Stimulated activated CD8-positive, alpha-beta memory T cell treated with anti-CD3 and anti-CD28 coated beads, Interleukin-2, amount 100 ng/mL, for 48 hours (primary cell): ENCODE measurements around the gene DCST2.

Experiments
- DNase-seq, 2 donors: peaks; one replicate each; pipeline ENCODE4 v3.0.0-alpha.2; 2020; ENCODE audit warnings: low read depth in 2 of 2

DCST2 gene

DNA sequence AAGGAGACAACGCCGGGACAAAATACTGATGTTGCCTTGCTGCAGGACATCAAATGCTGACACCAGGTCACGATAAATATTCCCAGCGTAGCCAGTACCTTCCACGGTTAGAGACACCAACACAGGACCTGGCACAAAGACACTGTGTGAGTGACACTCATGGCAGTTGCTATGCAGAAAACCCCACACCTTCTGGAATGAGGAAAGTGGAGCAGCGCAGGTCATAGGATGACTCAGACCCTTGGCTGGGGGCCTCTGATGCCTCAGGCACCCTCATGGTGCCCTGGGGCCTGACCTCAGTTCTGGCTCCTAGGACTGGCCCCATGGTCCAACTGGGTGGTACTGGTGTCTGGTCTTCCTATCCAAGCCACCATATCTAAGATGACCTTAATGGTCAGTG lies 7.0 kb downstream of the DCST2 start:
- DNase-seq, result no peak

DNA sequence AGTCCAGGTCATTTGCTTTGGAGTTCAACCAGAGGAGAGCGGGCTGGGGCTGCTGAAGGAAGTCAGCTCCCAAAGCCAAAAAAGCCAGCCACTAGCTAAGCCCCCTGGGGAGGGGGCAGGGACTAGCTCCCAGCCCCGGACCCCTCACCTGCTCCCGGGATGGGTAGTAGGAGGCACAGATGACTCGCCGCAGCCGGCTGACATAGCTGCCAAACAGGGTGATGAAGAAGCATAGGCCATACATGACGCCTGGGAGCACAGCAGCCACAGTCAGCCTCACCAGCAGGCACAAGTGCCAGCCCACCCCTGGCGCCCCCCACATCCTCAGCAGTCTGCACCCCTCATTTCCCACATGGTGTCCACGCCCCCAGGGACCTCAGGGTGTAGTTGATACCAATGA lies 7.4 kb downstream of the DCST2 start:
- DNase-seq, result no peak

DNA sequence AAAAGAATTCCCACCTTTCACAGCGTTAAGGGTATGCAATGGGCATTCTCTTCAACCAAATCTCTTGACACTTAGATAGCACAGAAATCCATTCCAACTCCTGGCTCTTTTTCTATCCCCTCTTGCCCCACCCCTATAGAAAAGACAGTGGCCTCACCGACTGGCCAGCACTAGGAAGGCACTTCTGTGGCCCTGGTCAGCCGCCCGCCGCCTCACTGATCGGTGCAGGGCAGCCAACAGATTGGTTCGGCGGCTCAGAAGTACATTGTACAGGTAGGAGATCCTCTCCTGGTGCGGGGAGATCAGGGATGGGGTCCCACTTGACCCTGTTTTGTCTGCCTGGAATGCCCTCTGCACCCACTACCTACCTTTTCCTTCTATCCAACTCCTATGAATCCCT lies 9.3 kb downstream of the DCST2 start:
- DNase-seq, result no peak

DNA sequence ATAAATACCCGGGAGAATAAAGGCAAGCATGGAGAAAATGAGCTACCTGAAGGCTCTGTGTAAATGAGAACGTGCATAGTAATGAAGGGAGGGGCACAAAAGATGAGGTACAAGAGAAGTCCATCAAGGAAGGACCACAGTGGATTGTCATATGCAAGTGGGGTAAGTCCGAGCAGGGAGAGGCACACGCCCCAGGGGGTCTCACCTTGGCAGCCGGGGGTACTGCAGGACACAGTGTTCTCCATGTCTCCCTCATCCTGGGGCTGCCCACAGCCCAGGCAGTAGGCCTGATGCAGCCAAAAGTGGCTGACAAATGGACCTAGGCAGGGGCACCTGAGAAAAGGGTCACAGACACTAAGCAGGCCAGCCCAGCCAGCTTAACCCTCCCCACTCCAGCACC lies 10.0 kb downstream of the DCST2 start:
- no peak for DNase-seq

DNA sequence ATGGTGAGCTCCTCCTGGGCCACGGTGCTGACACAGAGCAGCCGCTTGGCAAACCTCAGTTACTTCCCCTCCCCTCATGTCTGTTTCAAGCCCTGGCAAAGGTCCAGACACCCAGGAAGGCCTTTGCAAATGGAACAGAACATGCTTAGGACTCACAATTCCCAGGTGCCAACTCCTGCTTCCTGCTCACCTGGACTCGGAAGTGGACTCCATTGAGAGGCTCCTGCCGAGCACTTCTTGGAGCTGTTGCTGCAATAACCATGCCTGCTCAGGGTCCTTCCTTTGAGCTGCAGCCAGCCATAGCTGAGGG lies 10.7 kb downstream of the DCST2 start:
- DNase-seq, result no peak

DNA sequence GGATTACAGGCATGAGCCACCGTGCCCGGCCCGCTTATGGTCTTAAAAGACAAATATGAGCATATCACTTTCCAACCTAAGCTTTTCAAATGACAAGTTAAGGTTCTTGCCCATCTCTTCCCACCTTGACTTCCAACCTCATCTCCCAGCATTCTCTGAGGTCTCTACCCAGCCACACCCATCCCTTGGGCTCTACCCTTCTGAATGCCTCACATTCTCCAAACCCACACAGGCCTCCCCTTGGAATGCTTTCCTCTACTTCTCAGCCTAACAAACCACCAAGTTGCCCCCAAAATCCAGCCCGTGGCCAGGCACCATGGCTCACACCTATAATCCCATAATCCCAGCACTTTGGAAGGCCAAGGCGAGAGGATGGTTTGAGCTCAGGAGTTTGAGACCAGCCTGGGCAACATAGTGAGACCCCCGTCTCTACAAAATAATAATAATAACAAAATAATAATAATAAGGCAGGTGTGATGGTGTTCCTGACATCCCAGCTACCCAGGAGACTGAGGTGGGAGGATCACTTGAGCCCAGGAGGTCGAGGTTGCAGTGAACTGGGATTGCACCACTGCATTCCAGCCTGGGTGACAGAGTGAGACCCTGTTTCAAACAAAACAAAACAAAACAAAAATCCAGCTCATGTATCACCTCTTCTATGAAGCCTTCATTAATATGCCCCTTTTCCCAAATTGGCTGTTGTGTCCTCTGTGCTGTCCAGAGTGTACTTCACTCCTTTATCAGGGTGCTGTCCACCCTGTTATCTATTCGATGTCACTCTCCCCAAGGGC lies 11.2 kb downstream of the DCST2 start:
- DNase-seq, result no peak

DNA sequence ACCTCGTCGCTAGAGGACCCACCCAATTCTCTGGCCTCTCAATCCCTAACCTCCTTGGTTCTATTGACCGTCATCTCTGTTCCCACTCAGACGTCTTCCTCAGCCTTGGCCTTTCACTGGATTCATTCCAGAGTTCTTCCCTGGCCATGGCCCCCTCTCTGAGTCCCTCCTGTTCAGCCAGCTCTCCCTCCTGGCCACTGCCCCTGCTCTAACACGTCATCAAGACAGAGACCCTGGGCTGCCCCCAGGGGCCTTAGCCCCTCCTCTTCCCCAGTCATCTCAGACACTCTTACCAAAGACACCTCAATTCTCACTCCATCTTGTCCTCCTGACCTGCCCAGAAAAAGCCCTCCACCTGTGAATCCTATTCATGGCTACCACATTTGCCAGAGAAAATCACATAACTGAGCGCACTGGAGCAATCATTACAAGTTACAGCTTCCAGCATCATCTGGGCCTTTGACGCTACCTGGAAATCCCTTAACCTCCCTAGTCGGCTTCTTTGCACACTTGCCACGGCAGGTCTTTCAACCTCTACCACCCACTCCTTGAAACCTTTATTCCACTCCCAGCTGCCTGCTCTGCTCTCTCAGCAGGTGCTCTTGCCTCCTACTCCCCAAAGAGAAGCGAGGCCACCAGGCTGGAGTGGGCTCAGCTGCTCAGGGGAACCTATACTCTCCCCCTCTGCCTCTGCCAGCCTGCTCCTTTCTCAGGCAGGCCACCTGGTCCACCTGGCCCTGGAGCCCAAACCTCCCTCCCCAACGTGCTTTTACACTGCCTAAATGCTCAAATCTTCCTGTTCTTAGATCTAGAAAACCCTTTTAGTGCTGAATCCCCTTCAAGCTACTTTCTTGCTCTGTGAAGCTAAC lies 14.0 kb downstream of the DCST2 start:
- no peak for DNase-seq

DNA sequence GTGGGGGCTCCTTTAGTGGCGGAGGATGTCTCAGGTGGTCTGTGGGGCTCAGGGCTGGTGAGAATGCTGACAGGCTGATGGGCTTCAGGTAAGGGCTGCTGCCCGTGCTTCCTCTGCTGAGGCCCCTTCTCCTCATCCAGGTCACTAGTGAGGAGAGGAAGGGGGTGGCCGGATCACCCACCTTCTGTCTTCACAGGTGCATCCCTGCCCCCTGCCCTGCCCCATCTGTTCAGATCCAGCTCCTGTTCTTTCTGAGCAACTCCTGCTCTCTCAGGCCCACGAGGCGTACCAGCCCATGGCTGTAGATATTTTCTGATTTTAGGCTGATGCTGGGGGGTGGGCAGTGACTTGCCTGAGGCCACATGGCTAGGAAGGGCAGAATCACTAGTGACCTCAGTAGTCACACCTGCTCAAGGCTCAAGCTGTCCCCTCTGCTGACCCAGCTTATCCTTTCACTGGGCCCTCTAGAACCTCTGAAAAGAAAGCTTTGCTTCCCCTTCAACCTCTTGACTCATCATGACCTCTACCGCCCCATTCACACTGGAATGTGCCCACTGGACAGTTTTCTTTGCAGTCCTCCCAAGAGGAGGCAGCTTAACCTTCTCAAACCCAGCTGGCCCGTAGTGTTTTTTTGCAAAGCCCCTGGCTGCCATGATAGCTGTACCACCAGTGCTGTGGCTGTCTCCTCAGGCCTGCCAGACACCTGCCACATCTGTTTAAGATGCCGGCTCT lies 14.8 kb downstream of the DCST2 start:
- no peak for DNase-seq

DNA sequence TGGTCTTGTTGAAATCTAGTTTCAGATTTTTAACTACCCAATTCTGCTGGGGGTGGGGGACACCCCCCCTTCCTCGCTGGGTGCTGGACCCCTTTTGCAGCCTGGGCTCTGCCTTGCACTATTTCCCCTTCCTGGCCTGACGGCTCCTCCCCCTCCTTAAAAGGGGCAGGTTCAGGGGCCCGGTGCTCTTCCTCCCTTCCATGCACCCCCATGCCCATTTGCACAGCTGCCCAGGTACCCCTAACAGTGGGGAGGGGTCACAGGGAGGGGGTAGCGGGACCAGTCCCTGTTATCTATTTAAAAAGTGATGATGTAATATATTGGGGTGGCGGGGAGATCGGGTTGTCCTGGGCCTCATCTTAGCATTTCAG lies 15.7 kb downstream of the DCST2 start:
- DNase-seq, result no peak

DNA sequence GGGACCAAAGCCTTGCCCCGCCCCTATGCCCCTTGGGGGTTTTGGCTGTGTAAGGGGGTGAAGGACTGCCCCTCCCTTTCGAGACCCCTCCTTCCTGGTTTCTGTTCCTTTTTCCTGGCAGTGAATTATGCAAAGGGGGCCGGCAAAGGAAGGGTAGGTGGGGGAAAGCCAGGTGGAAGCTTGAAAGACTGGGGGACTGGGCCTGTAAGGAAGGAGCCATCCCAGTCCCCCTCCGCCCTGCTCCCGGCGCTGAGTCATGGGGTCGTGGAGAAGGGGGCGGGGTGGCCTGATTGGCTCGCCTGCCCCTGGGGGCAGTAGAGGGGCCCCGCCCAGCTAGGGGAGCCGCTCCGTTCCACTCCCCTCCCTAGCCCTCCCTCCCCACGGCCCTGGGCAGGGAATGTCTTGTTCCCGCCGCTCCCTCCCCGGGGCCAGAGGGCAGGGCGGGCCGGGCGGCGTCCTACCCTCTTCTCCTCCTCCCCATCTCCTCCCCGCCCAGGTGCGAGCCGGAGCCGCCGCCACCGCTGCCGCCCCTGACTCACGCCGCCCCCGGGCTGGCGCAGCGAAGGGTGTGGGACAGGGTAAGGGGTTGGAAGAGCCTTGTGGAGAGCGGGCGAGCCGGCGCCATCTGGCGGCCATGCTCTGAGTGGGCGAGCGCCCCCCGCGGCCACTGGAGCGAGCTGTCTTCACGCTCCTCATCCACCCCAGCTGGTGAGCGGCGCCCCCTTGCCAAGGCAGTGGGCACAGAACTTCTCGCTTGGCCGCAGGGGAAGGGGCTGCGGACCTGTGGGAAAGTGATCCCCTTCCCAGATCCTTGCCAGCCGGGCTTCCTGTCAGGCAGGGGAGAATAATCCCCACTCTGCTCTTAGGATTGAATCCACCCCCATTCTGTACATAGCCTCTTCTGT lies 16.3 kb downstream of the DCST2 start:
- DNase-seq, result peak; percentile 83 to 86

DNA sequence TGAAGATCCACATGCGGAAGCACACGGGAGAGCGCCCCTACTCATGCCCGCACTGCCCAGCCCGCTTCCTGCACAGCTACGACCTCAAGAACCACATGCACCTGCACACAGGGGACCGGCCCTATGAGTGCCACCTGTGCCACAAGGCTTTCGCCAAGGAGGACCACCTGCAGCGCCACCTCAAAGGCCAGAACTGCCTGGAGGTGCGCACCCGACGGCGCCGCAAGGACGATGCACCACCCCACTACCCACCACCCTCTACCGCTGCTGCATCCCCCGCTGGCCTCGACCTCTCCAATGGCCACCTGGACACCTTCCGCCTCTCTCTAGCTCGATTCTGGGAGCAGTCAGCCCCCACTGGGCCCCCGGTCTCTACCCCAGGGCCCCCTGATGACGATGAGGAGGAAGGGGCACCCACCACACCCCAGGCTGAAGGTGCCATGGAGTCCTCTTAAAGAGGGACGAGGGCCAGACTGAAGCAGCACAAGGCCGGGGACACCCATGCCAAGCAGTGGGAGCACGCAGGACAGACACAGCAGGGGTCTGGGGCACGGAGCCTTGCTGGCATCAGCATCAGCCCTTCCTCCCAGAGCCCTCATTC lies 17.2 kb downstream of the DCST2 start:
- DNase-seq, result no peak

DNA sequence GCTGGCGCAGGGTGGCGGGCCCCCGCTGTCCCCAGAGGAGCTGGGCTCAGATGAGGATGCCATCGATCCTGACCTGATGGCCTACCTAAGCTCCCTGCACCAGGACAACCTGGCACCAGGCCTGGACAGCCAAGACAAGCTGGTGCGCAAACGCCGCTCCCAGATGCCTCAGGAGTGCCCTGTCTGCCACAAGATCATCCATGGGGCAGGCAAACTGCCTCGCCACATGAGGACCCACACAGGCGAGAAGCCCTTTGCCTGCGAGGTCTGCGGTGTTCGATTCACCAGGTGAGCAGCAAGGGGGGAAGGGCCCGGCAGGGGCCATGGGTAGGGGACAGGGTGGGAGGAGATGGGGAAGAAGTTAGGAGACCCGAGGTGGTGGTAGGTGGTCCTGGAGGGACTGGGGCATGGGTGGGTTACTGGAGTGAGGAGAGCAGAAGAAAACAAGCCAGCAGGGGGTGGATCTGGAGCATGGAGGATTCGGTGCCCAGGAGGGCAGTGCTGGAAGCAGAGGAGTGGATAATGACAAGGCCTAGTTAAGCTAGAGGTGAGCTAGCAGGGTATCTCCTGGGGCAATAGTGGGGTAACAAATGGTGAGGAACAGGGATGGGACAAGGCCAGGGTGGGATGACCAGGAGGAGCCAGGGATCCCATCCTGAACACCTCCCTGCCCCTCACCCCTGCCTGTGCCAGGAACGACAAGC lies 17.9 kb downstream of the DCST2 start:
- no peak for DNase-seq

DNA sequence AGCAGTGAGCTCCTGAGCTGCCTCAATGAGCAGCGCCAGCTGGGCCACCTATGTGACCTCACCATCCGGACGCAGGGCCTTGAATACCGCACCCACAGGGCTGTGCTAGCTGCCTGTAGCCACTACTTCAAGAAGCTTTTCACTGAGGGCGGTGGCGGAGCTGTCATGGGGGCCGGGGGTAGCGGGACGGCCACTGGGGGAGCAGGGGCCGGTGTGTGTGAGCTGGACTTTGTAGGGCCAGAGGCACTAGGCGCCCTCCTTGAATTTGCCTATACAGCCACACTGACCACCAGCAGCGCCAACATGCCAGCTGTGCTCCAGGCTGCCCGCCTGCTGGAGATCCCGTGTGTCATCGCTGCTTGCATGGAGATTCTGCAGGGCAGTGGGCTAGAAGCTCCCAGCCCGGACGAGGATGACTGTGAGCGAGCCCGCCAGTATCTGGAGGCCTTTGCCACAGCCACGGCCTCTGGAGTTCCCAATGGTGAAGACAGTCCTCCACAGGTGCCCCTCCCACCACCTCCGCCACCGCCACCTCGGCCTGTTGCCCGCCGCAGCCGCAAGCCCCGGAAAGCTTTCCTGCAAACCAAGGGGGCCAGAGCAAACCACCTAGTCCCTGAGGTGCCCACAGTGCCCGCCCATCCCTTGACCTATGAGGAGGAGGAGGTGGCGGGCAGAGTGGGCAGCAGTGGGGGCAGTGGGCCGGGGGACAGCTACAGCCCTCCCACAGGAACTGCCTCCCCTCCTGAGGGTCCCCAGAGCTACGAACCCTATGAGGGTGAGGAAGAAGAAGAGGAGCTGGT lies 18.7 kb downstream of the DCST2 start:
- no peak for DNase-seq

DNA sequence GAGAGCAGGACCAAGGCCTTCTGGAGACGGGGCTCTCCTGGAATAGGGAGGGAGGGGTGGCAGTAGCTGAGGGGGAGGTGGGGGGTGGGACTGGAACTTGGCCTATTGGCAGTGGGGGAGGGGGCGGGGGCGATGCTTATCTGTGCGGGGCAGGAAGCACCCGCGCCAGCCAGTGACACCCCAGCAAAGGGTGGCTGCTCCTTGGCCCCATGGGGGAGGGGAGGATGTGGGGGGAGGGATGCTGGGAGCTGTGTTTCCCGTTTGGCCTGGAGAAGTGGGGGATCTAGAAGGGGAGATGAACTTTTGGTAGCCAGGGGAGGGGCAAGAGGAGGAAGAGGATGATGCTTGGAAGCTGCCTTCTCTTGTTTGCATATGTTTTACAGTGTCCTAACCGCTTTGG lies 19.9 kb downstream of the DCST2 start:
- DNase-seq, result no peak

DNA sequence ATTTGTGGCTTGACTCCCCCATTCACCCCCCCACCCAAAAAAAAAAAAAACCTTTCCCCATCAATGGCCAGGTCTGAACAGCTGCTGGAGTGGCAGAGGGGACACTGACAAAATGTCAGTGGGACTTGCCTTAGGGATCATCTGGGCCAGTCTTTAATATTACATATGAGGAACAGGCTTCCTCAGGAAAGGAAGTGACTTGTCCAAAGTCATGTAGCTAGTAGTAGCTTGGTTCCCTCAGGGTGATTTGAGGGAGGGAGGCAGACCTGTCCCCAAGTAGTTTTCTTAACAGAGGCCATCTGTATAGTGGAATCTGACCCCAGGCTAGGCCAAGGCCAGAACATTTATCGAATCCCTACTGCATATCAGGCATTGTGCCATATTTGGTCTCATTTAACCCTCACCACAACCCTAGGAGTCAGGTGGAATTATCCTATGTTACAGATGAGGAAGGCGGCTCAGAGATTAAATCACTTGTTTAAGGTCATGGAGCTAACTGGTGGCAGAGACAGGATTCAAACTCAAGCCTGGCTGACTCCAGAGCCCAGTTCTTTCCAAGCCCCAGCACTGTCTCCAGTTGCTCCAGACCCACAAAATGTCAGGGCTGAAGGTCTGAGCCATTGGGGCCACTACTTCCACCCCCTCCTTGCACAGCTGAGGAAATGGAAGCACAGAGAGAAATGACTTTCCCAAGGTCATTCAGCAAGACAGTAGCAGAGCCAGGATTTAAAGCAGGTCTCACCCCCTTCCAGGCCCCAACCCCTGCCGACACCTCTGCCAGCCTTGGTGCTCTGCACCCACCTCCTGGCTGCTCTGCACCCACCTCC lies 20.6 kb downstream of the DCST2 start:
- no peak for DNase-seq

DNA sequence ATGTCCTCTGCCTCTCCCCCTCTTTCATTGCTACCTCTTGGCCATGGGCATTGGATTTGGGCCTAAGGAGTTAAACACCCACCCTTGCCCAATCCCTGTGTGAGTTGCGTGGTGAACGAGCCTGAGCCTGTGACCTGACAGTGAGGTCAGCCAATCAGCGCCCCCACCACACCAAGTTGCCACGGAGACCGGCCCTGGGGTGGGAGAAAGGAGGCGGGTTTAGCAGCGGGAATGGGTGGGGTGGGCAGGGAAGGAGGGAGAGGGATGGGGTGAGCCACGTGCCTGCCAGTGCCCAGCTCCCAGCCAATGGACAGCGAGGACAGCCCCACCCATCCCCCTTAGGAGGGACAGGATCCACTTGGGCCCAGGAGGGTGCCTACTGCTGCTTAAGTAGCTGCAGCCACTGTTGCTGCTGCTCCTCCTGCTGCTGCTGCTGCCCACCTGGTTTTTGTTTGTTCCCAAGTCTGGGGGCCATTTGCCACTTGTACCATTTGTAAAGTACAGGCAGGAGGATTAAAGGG lies 21.5 kb downstream of the DCST2 start:
- DNase-seq, result no peak

DNA sequence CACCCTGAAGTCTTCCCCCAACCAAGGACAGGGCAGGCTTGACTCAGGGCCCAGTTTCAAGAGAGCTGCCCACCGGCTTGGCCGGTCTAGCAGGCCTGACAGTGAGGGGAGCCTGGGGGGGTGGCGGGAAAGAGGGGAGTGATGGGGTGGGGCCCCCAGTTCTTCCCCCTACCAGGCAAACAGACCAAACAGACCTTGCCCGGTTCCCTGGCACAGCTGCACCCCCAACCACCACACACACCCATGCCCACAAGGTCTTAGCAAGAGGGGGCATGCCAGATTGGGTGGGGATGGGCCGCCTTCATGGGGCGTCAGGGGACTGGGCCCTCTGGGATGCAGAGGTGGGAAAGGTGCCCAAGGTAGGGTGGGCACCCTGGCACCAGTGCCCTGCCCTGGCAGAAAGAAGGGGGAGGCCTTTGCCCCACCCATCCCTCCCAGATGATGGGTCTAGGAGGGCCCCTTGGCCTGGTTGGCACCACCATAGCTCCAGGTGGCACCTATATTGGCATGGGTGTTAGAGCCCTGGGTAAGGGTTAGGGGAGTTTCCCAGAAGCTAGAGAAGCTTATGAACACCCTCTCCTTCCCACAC lies 22.1 kb downstream of the DCST2 start:
- DNase-seq, result no peak

DNA sequence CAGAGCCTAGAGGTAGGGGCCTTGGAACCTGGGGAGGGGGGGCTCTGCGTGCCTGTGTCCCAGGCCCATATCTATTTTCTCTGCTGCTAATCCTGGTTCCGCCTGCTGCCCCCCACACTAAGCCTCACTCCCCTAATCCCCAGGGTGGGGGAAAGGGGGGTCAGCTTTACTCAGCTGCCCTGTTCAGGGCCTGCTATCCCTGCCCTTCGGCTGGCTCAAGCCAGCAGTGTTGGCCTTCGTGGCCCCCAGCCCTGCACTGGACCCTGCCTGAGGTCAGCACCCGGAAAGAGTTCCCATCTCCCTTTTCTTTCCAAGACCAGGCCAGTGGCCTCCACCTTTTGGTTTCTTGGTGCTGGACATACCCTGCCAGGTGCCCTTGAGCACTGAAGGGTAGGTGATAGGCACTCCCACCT lies 22.6 kb downstream of the DCST2 start:
- DNase-seq, result no peak
